Osteocyte (in vitro differentiated cells): ENCODE data around the gene FRZB. TPM values are rescaled to one million over a fixed set of nuclear protein-coding genes. Genes with fewer than 3 reads are reported as not detected.
"Not testable (repeated sequence)": the region's sequence is repeated elsewhere in the genome, so short reads cannot be mapped to it uniquely, and the experiment has no call there.

Experiments used
- DNase-seq: peaks from one replicate; pipeline ENCODE4 v3.0.0; 2021; ENCODE audit warnings: mixed read lengths; ENCODE audit not compliant: unreplicated experiment; ENCODE audit errors: extremely low spot score
- H3K27ac Mint-ChIP-seq: one replicate; pipeline ENCODE4 v1.8.0; 2021; ENCODE audit warnings: mild to moderate bottlenecking, mixed read lengths; ENCODE audit not compliant: unreplicated experiment
- H3K27me3 Mint-ChIP-seq: one replicate; pipeline ENCODE4 v1.8.0; 2021; ENCODE audit warnings: mixed read lengths; ENCODE audit not compliant: unreplicated experiment
- H3K36me3 Mint-ChIP-seq: one replicate; pipeline ENCODE4 v1.8.0; 2021; ENCODE audit warnings: mixed read lengths; ENCODE audit not compliant: unreplicated experiment
- H3K4me1 Mint-ChIP-seq: one replicate; pipeline ENCODE4 v1.8.0; 2021; ENCODE audit warnings: mixed read lengths; ENCODE audit not compliant: unreplicated experiment
- H3K4me3 Mint-ChIP-seq: one replicate; pipeline ENCODE4 v1.8.0; 2021; ENCODE audit warnings: mild to moderate bottlenecking, moderate library complexity, mixed read lengths; ENCODE audit not compliant: unreplicated experiment
- H3K9me3 Mint-ChIP-seq: one replicate; pipeline ENCODE4 v1.8.0; 2021; ENCODE audit warnings: mixed read lengths; ENCODE audit not compliant: unreplicated experiment
- CTCF ChIP-seq: fragments of 200-600 bp; sonication (generic); IDR thresholded peaks from 2 replicates; pipeline ENCODE4 v1.5.0; 2021; ENCODE audit warnings: antibody characterized with exemption, mild to moderate bottlenecking, moderate library complexity
- total RNA-seq: library from RNA; stranded (reverse); gene quantifications from 2 replicates; pipeline ENCODE4 v1.2.1, GENCODE V29; 2021

Gene FRZB
- total RNA-seq, 1 donor from 2014 or later, result 46.6 TPM

- no peak for TF ChIP-seq CTCF
- H3K27ac Mint-ChIP-seq, result no peak overlapping the region
- no peak overlapping the region for H3K4me3 Mint-ChIP-seq
- no peak for DNase-seq
- no peaks in the 10 kb centered on the region for H3K36me3 Mint-ChIP-seq
- no peaks in the 10 kb centered on the region for H3K27me3 Mint-ChIP-seq
- H3K4me1 Mint-ChIP-seq, result peaks cover 17% of the 10 kb centered on the region
- H3K9me3 Mint-ChIP-seq, result no peaks in the 10 kb centered on the region
Measured at GRCh38 chr2:182895798-182896197, 29.4 kb upstream of the FRZB start.

- TF ChIP-seq CTCF, result no peak
- Mint-ChIP-seq H3K27ac (no peak overlapping the region), H3K9me3 (no peaks in the 10 kb centered on the region), H3K36me3 (no peaks in the 10 kb centered on the region), H3K4me3 (no peak overlapping the region), H3K4me1 (peaks cover 19% of the 10 kb centered on the region), H3K27me3 (no peaks in the 10 kb centered on the region)
- no peak for DNase-seq
Measured at GRCh38 chr2:182895169-182895568, 28.7 kb upstream of the FRZB start.

- Mint-ChIP-seq H3K4me3 (no peak overlapping the region), H3K36me3 (no peaks in the 10 kb centered on the region), H3K27me3 (no peaks in the 10 kb centered on the region), H3K4me1 (peaks cover 19% of the 10 kb centered on the region), H3K27ac (peak overlapping the region; percentile 12), H3K9me3 (no peaks in the 10 kb centered on the region)
- no peak for DNase-seq
- peak; percentile 17 for TF ChIP-seq CTCF
Measured at GRCh38 chr2:182894174-182894573, 27.7 kb upstream of the FRZB start.

- H3K9me3 Mint-ChIP-seq, result no peaks in the 10 kb centered on the region
- H3K4me3 Mint-ChIP-seq, result no peak overlapping the region
- H3K27me3 Mint-ChIP-seq, result no peaks in the 10 kb centered on the region
- DNase-seq, result no peak
- H3K4me1 Mint-ChIP-seq, result peaks cover 19% of the 10 kb centered on the region
- no peak for TF ChIP-seq CTCF
- H3K36me3 Mint-ChIP-seq, result no peaks in the 10 kb centered on the region
- no peak overlapping the region for H3K27ac Mint-ChIP-seq
Measured at GRCh38 chr2:182893666-182894065, 27.2 kb upstream of the FRZB start.

- not testable (repeated sequence) for H3K9me3 Mint-ChIP-seq, H3K36me3 Mint-ChIP-seq, H3K27me3 Mint-ChIP-seq, DNase-seq, H3K27ac Mint-ChIP-seq, H3K4me3 Mint-ChIP-seq
- peaks cover 21% of the 10 kb centered on the region for H3K4me1 Mint-ChIP-seq
Measured at GRCh38 chr2:182893035-182893434, 26.6 kb upstream of the FRZB start.

GRCh38 chr2:182891611-182892010 is 25.2 kb upstream of the FRZB start:
- Mint-ChIP-seq H3K4me3 (no peak overlapping the region), H3K27ac (no peak overlapping the region), H3K27me3 (no peaks in the 10 kb centered on the region), H3K9me3 (peaks cover under 1% of the 10 kb centered on the region), H3K36me3 (no peaks in the 10 kb centered on the region), H3K4me1 (peaks cover 29% of the 10 kb centered on the region)
- TF ChIP-seq CTCF, result no peak
- no peak for DNase-seq
